PC-9 (cell line): ENCODE data around the gene TPSG1.
"Not testable (repeated sequence)": the region's sequence is repeated elsewhere in the genome, so short reads cannot be mapped to it uniquely, and the experiment has no call there.

ENCODE experiments used
- CTCF ChIP-seq: fragments of 200-600 bp; sonication (generic); conservative IDR thresholded peaks from 2 replicates; pipeline ENCODE4 v1.6.1; 2017; ENCODE audit warnings: mixed run types, antibody characterized with exemption, mild to moderate bottlenecking, moderate library complexity
- EZH2 ChIP-seq: fragments of 200-600 bp; sonication (generic); IDR thresholded peaks from 2 replicates; pipeline ENCODE4 v1.8.0; 2017; ENCODE audit warnings: antibody characterized with exemption, low read depth

GRCh38 chr16:1255276-1256122 lies 30.4 kb upstream of the TPSG1 start, which contains the start of gene TPSD1:
- not testable (repeated sequence) for TF ChIP-seq CTCF, EZH2
